GM12891 (cell line): Measurements from ENCODE around the gene NANOG.

Source experiments
- PAX5 ChIP-seq: IDR thresholded peaks from 2 replicates; pipeline ENCODE4 v1.6.1; 2011; ENCODE audit warnings: low read length, moderate library complexity, mild to moderate bottlenecking; ENCODE audit not compliant: insufficient read depth, severe bottlenecking
- POLR2A ChIP-seq: IDR thresholded peaks from 2 replicates; pipeline ENCODE4 v1.6.1; 2011; ENCODE audit warnings: low read depth, low read length, control low read depth
- POLR2AphosphoS5 ChIP-seq: IDR thresholded peaks from 2 replicates; pipeline ENCODE4 v1.6.1; 2011; ENCODE audit warnings: low read depth, low read length, control low read depth
- SPI1 ChIP-seq: IDR thresholded peaks from 2 replicates; pipeline ENCODE4 v1.6.1; 2011; ENCODE audit warnings: low read depth, low read length, control low read depth
- TAF1 ChIP-seq: IDR thresholded peaks from 2 replicates; pipeline ENCODE4 v1.6.1; 2011; ENCODE audit warnings: low read depth, low read length, control low read depth

GRCh38 chr12:7750350-7750749 lies 38.9 kb upstream of the NANOG start:
- no peak for TF ChIP-seq POLR2A
- TF ChIP-seq POLR2AphosphoS5 = no peak
- TF ChIP-seq TAF1 = no peak
- TF ChIP-seq SPI1 = no peak
- TF ChIP-seq PAX5 = no peak
